Activated naive CD4-positive, alpha-beta T cell treated with anti-CD3 and anti-CD28 coated beads for 36 hours (primary cell): ENCODE data around the gene GTF2IRD1. TPM values are rescaled to one million over a fixed set of nuclear protein-coding genes. Genes with fewer than 3 reads are reported as not detected.

Experiments
- CTCF ChIA-PET: fragments of 350-600 bp; sonication (Branson Sonifier 250); formaldehyde crosslinking; loops from one replicate; lab custom pipeline; 2021; ENCODE audit warnings: antibody characterized with exemption; lab: Charles Lee
- DNase-seq: peaks from one replicate; pipeline ENCODE4 v3.0.0-alpha.2; 2020
- H3K27ac Mint-ChIP-seq: one replicate; pipeline ENCODE4 v1.8.0; 2021; ENCODE audit warnings: mild to moderate bottlenecking, mixed read lengths
- H3K27me3 Mint-ChIP-seq: one replicate; pipeline ENCODE4 v1.8.0; 2021; ENCODE audit warnings: low read depth, mixed read lengths
- H3K36me3 Mint-ChIP-seq: one replicate; pipeline ENCODE4 v1.8.0; 2021; ENCODE audit warnings: low read depth, mixed read lengths
- H3K4me1 Mint-ChIP-seq: one replicate; pipeline ENCODE4 v1.8.0; 2021; ENCODE audit warnings: low read depth, mixed read lengths
- H3K4me3 Mint-ChIP-seq: one replicate; pipeline ENCODE4 v1.8.0; 2021; ENCODE audit warnings: mild to moderate bottlenecking, moderate library complexity, mixed read lengths
- H3K9me3 Mint-ChIP-seq: one replicate; pipeline ENCODE4 v1.8.0; 2021; ENCODE audit warnings: mixed read lengths
- intact Hi-C: fragments of 100-400 bp; cut with micrococcal nuclease; formaldehyde crosslinking; loops from one replicate; pipeline ENCODE4 v1.15.1; 2023
- total RNA-seq, 2 experiments: library from RNA; stranded (reverse); gene quantifications; one replicate each; pipeline ENCODE4 v1.2.3, GENCODE V29; 2021

GTF2IRD1 gene
- total RNA-seq, 2 experiments from 2014 or later, result 2.9 to 5.5 TPM

DNA sequence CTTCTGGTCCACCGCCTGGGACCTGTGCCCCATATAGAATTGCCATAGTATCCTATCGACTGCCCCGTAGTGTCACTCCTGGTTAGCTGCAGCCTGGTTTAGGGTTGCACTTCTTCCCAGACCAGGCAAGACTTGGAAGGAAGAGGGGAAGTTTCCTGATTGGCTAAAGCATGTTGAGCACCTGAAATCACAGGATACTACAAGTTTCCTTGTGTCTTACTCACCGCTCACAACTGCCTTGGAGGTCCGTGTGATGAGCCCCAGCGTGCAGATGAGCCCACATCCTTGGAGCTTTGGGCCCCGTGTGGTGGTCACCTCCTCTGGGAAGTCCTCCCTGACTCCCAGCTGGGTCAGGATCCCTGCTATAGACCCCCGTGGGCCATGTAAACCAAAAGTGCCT lies 129.9 kb downstream of the GTF2IRD1 start:
- Mint-ChIP-seq H3K27ac (no peak overlapping the region), H3K36me3 (no peaks in the 10 kb centered on the region), H3K27me3 (no peaks in the 10 kb centered on the region), H3K4me3 (no peak overlapping the region), H3K9me3 (no peaks in the 10 kb centered on the region), H3K4me1 (no peaks in the 10 kb centered on the region)
- intact Hi-C loops, result no loop called here
- no peak for DNase-seq
- CTCF ChIA-PET, result no interaction called here

DNA sequence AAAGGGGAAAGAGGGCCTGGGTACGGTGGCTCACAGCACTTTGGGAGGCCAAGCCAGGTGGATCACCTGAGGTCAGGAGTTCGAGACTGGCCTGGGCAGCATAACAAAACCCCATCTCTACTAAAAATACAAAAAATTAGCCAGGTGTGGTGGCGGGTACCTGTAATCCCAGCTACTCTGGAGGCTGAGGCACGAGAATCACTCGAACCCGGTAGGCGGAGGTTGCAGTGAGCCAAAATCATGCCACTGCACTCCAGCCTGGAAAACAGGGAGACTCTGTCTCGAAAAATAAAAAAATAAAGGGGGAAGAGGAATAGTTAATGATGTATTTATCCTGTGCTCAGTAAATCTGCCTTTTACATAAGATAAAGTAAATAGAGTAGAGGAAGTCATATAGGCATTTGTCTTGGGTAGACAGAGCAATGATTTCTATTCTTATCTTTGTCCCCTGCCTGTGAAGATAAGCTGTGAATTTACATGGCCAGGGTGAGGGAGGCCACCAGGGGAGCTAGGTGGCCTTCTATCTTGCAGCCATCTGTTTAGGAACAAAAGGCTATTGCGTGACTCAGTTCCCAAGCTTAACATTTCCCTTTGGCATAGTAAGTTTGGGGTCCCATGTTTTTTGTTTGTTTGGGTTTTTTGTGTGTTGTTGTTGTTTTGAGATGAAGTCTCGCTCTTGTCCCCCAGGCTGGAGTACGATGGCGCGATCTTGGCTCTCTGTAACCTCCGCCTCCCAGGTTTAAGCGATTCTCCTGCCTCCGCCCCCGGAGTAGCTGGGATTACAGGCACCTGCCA lies 130.7 kb downstream of the GTF2IRD1 start:
- H3K9me3 Mint-ChIP-seq, result no peaks in the 10 kb centered on the region
- no peak for DNase-seq
- intact Hi-C loops, result no loop called here
- no peak overlapping the region for H3K4me3 Mint-ChIP-seq
- H3K27ac Mint-ChIP-seq, result no peak overlapping the region
- CTCF ChIA-PET, result interaction anchor here (0.7 to 1.1 kb wide), 2 partner anchors 18 to 86 kb away, joined by 3 to 5 read pairs; no protein-coding TSS in a partner anchor
- H3K36me3 Mint-ChIP-seq, result no peaks in the 10 kb centered on the region
- no peaks in the 10 kb centered on the region for H3K27me3 Mint-ChIP-seq
- no peaks in the 10 kb centered on the region for H3K4me1 Mint-ChIP-seq

DNA sequence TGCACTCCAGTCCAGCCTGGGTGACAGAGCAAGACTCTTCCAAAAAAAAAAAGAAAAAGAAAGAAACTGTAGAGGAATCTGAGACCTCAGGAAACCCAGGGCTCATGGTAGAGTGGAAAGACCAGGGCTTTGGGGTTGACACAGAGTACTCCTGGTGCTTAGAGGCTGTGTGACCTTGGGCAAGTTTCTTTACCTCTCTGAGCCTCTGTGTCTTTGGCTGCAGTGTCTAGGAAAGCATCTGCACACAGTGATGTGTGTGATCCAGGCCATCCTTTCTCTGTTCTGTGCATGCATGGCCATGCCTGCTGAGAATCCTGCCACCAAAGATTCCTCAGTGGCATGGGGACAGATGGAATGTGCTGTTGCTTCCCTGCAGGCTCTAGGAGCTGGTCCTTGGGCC lies 132.1 kb downstream of the GTF2IRD1 start:
- CTCF ChIA-PET, result no interaction called here
- Mint-ChIP-seq H3K27ac (no peak overlapping the region), H3K4me1 (no peaks in the 10 kb centered on the region), H3K36me3 (no peaks in the 10 kb centered on the region), H3K27me3 (no peaks in the 10 kb centered on the region), H3K4me3 (no peak overlapping the region), H3K9me3 (no peaks in the 10 kb centered on the region)
- intact Hi-C loops, result no loop called here
- DNase-seq, result no peak

DNA sequence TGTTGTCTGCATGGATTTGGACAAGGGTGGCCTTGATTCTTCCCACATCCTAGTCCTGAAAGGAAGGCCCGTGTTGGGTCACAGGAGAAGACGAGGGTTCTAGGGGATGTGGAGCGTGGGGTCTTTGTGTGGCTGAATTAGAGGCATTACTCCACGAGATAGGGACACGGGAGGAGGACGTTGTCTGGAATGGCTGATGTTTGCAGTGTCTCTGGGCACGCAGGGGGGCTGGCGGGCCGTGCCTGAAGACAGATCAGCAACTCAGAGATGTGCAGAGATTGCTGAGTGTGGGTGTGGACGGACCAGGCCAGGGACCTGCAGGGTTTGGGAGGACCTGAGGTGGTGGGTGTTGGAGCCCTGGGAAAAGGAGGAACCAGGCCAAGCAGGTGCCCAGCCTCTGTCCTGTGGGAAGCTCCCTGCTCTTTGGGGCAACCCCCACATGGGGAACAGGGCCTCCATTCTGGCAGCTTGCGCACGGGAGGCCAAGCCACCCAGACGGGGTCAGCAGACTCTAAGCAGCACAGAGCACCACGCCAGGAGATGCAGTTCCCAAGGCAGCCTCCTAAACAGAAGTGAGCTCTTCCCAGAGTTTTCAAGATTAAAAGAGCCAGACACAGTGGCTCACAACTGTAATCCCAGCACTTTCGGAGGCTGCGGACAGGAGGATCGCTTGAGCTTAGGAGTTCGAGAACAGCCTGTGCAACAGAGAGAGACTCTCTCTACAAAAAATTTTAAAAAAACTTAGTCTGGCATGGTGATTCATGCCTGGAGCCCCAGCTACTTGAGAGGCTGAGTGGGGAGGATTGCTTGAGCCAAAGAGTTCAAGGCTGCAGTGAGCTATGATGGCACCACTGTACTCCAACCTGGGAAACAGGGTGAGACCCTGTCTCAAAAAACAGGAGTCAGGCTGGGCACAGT lies 132.8 kb downstream of the GTF2IRD1 start:
- CTCF ChIA-PET, result no interaction called here
- no peaks in the 10 kb centered on the region for H3K27me3 Mint-ChIP-seq
- intact Hi-C loops, result no loop called here
- no peaks in the 10 kb centered on the region for H3K9me3 Mint-ChIP-seq
- no peak overlapping the region for H3K27ac Mint-ChIP-seq
- H3K36me3 Mint-ChIP-seq, result no peaks in the 10 kb centered on the region
- DNase-seq, result no peak
- H3K4me1 Mint-ChIP-seq, result no peaks in the 10 kb centered on the region
- H3K4me3 Mint-ChIP-seq, result no peak overlapping the region

DNA sequence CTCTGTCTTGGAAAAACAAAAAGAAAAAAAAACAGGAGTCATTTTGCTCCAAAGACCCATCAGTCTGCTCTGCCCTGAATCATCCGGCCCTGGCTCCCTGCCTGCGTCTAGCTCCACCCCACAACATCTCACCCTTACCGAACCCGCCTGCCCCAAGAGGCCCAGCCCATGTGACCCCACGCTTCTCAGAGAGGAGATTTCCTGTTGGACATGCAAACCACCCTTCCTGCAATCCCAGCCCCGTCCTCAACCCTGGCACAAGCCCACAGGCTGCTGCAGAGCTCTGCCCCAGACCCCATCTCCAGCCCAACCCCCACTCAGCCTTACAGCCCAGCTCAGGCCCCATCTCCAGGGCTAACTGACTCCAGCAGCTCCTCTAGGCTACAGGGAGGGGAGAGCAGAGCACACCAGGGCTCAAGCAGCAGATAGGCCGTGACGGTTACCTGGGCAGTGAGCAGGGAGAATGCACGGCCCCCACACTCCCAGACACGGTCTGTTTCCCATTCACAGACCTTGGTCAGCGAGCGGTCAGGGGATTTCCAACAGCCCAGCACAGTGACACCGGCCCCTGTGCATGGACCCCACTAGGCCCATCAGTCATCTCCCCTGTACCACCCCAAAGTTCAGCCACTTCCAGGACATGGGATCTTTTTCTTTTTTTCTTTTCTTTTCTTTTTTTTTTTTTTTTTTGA lies 133.9 kb downstream of the GTF2IRD1 start:
- Mint-ChIP-seq H3K4me1 (no peaks in the 10 kb centered on the region), H3K9me3 (no peaks in the 10 kb centered on the region), H3K36me3 (no peaks in the 10 kb centered on the region), H3K27me3 (no peaks in the 10 kb centered on the region), H3K4me3 (no peak overlapping the region), H3K27ac (peak overlapping the region; percentile 15)
- intact Hi-C loops, result no loop called here
- CTCF ChIA-PET, result no interaction called here
- DNase-seq, result no peak

DNA sequence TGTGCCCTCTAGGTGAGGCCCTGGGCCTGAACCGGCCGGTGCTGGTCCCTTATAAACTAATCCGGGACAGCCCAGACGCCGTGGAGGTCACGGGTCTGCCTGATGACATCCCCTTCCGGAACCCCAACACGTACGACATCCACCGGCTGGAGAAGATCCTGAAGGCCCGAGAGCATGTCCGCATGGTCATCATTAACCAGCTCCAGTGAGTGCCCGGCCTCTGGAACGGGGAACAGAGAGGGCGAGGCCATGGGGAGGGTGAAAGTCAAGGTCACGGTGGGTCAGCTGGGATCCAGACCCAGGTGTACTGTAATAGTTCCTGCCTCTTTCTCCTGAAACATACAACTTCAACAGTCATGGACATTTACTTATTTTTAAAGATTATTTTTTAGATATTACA lies 137.1 kb downstream of the GTF2IRD1 start:
- Mint-ChIP-seq H3K9me3 (no peaks in the 10 kb centered on the region), H3K36me3 (no peaks in the 10 kb centered on the region), H3K27me3 (no peaks in the 10 kb centered on the region), H3K27ac (no peak overlapping the region), H3K4me1 (no peaks in the 10 kb centered on the region), H3K4me3 (no peak overlapping the region)
- CTCF ChIA-PET, result interaction anchor here (0.6 kb wide), 1 partner anchor 51 kb away, joined by 3 read pairs; no protein-coding TSS in a partner anchor
- DNase-seq, result no peak
- intact Hi-C loops, result no loop called here

DNA sequence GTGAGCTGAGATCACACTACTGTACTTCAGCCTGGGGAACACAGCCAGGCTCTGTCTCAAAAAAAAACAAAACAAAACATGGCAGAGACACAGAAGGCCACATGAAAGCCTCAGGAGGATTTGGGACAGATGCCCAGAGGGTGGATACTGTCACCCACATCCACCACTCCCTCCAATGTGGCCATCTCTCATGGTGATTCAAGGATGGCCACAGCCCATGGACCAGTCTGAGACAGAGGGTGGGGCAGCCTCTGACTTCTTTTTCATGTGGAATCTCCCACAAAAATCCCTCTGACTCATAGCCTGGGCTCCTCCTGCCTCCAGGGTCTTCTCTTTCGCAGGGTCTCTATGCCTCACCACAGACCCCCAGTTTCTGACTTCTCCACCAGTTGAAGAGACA lies 144.9 kb downstream of the GTF2IRD1 start:
- no peaks in the 10 kb centered on the region for H3K27me3 Mint-ChIP-seq
- intact Hi-C loops, result loop anchor here (5.0 kb wide), 1 partner anchor 146 kb away; the partner anchor contains the start of gene GTF2IRD1
- no peaks in the 10 kb centered on the region for H3K9me3 Mint-ChIP-seq
- DNase-seq, result no peak
- H3K27ac Mint-ChIP-seq, result no peak overlapping the region
- H3K36me3 Mint-ChIP-seq, result no peaks in the 10 kb centered on the region
- no peak overlapping the region for H3K4me3 Mint-ChIP-seq
- peaks cover 10% of the 10 kb centered on the region for H3K4me1 Mint-ChIP-seq
- CTCF ChIA-PET, result no interaction called here

DNA sequence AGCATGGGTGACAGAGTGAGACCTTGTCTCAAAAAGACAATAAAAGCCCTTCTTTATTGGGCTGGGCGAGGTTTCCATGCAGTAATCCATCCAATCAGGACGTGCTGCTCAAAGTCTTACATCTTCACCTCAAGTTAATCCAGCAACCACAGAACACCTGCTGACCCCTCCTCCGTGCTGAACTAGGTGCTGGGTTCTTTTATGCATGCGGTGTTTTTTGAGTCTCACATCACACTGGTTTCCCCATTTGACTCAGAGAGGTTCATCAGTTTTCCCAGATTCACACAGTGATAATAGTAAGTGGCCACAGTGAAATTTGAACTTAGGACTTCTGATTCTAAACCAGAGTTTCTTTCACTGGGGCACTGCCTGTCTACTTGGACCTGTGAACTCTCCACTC lies 145.5 kb downstream of the GTF2IRD1 start:
- no peak overlapping the region for H3K4me3 Mint-ChIP-seq
- no peaks in the 10 kb centered on the region for H3K36me3 Mint-ChIP-seq
- intact Hi-C loops, result loop anchor here (5.0 kb wide), 1 partner anchor 147 kb away; the partner anchor contains the start of gene GTF2IRD1
- H3K27me3 Mint-ChIP-seq, result no peaks in the 10 kb centered on the region
- CTCF ChIA-PET, result no interaction called here
- peaks cover 10% of the 10 kb centered on the region for H3K4me1 Mint-ChIP-seq
- peak; percentile 64 for DNase-seq
- H3K9me3 Mint-ChIP-seq, result no peaks in the 10 kb centered on the region
- no peak overlapping the region for H3K27ac Mint-ChIP-seq

DNA sequence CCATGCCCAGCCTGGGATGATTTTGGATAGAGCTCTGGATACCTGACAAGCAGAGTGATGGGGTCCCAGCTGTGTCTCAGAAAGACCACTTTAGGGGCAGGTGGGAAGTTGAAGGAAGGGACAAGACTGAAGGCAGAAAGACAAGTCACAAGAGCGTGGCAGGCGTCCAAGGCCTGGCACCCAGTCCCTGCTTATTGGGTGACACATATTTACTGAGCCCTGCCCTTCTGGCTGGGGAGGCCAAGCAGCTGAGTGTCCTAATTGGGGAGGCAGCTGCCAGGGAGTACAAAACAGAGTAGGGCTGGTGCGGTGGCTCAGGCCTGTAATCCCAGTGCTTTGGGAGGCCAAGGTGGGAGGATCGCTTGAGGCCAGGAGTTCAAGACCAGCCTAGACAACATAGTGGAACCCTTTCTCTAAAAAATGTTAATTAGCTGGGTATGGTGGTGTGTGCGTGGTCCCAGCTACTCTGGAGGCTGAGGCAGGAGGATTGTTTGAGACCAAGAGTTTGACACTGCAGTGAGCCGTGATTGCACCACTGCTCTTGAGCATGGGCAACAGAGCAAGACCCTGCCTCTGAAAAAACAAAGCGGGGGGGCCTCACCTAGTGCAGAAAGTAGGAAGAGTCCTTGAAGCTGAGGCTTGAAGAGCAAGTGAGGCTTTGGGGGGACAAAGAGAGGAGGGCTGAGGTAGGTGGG lies 150.8 kb downstream of the GTF2IRD1 start:
- intact Hi-C loops, result no loop called here
- Mint-ChIP-seq H3K4me3 (no peak overlapping the region), H3K27ac (no peak overlapping the region), H3K9me3 (no peaks in the 10 kb centered on the region), H3K27me3 (no peaks in the 10 kb centered on the region), H3K4me1 (peaks cover 7% of the 10 kb centered on the region), H3K36me3 (no peaks in the 10 kb centered on the region)
- DNase-seq, result no peak
- CTCF ChIA-PET, result no interaction called here

DNA sequence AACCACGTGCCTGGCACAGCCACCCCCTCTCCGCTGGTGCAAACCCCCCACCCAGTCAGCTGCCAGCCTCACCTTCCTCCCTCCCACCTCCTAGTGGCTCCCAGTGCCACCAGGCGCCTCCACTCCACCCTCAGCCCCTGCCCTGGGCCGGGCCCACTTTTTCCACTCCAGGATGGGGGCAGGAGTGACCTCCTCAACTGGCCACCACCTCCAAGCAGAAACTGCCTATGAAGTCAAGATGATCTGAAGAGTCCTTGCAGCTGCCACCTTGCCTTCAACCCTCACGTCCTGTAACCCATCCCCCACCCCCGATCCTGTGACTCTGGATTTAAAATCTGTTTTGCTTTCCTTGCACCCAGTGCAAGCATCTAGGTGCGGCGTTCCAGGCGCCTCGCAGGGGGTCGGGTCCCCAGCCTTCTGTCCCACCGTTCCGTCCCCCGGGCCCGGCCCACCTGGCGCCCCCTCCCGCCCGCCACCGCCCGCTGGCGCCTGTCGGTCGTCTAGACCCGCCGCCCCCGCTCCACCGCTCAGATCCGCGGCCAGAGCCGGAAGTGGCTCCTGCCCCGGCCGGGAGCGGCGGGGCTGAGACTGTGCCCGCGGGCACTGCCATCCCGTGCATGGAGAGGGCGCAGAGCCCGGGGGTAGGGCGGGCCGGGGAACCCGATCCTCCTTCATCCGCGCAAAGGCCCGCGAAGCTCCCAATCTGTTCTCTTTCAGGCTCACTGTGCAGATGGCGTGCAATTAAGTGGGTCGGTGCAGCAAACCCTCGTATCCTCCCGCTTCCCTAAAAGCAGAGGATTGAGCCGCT lies 152.6 kb downstream of the GTF2IRD1 start:
- peak; percentile 55 for DNase-seq
- Mint-ChIP-seq H3K36me3 (no peaks in the 10 kb centered on the region), H3K27ac (no peak overlapping the region), H3K4me1 (peaks cover 5% of the 10 kb centered on the region), H3K4me3 (peak overlapping the region; percentile 59), H3K27me3 (no peaks in the 10 kb centered on the region), H3K9me3 (no peaks in the 10 kb centered on the region)
- intact Hi-C loops, result loop anchor here (2.0 kb wide), 1 partner anchor 50 kb away; the partner anchor contains the start of gene GTF2I
- CTCF ChIA-PET, result no interaction called here

DNA sequence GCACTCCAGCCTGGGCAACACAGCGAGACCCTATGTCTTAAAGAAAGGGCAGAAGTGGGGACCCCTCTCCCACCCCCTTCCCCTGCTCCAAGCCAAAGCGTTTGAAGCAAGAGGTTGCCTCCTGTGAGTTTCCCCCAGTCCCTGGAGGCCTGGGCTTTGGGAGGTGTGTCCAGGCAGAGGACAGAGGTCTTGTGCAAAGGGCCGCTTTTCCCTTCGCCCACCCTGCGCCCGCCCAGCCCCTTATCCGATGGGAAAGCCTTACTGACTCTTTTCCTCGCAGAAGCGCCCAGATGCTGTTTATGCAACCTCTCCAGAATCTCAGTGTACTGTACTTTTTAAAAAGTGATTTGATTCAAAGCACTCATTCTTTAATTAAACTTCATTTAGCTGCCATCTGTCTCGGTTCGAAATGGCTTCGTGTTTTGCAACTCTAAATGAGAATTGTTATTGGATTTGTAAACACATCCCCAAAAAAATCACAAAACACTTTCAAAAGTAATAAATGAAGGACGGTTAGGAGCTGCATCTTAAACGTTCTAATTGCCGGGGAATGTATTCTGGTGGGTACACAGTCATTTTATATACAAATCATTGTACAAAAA lies 153.3 kb downstream of the GTF2IRD1 start:
- H3K36me3 Mint-ChIP-seq, result no peaks in the 10 kb centered on the region
- DNase-seq, result no peak
- intact Hi-C loops, result loop anchor here (2.0 kb wide), 1 partner anchor 50 kb away; the partner anchor contains the start of gene GTF2I
- H3K4me3 Mint-ChIP-seq, result peak overlapping the region; percentile 59
- H3K27me3 Mint-ChIP-seq, result no peaks in the 10 kb centered on the region
- no peak overlapping the region for H3K27ac Mint-ChIP-seq
- H3K4me1 Mint-ChIP-seq, result peaks cover 5% of the 10 kb centered on the region
- no peaks in the 10 kb centered on the region for H3K9me3 Mint-ChIP-seq
- CTCF ChIA-PET, result no interaction called here
